ENCODE results near the gene TLE6.
A peak's percentile ranks its signal among the peaks of the same experiment; 100 is the strongest.
"Not testable (repeated sequence)": the region's sequence is repeated elsewhere in the genome, so short reads cannot be mapped to it uniquely, and the experiment has no call there.

TLE6 gene

DNA sequence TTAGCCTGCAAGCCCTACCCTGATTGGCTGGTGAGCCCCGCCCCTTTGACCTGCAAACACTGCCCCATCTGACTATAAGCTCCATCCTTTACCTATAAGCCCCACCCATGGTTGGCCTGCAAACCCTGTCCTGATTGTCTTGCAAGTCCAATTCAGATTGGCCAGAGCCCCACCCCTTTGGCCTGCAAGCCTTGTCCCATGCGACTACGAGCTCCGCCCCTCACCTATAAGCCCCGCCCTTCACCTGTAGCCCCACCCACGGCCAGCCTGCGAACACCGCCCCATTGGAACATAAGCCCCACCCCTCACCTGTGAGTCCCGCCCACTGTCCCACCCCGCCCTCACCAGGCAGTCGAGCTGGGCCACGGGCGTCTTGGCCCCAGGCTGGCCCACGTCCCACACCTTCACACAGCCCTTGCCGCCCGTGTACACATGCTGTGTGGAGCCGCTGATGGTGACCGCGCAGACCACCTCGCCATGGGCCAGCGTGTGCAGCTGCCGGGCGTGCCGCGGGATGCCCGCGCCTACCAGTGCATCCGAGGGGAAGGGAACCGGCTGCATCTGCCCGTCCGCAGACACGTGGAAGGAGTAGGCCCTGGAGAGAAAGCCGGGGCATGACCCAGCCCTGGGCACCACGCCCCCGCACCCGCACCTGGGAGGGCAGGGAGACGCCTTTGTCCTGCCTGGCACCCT lies 28.9 kb downstream of the TLE6 start:
- no peak for TF ChIP-seq CTCF (IDR thresholded peaks at IDR 0.05; ENCODE audit: low read depth, low read length)
- no peak for DNase-seq (ENCODE audit: low read depth in 2 of 2)
- no peak overlapping the region for H3K4me3 ChIP-seq (replicated peaks in 1 of 2; ENCODE audit: low read depth in 2 of 2, low read length in 2 of 2)

DNA sequence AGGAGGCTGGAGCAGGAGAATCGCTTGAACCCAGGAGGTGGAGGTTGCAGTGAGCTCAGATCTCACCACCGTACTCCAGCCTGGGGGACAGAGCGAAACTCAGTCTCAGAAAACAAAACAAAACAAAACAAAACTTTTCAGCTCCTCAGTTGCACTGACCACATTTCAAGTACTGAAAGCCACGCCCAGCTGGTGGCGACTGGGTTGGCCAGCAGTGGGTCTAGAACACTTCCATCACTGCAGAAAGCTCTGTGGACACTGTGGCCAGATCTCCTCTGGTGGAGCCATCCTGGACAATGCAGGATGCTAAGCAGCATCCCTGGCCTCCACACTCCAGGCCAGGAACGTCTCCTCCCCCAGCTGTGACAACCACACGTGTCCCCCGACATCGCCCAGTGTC lies 30.6 kb downstream of the TLE6 start:
- DNase-seq (ENCODE audit: low read depth in 2 of 2) = no peak
- no peak for TF ChIP-seq CTCF (IDR thresholded peaks at IDR 0.05; ENCODE audit: low read depth, low read length)

GRCh38 chr19:3008994-3009393 lies 31.6 kb downstream of the TLE6 start:
- TF ChIP-seq CTCF (IDR thresholded peaks at IDR 0.05; ENCODE audit: low read depth, low read length) = no peak

More for the DNA sequence above, 30.6 kb downstream of the TLE6 start:
- H3K4me3 ChIP-seq (replicated peaks in 1 of 2; ENCODE audit: low read depth in 2 of 2, low read length in 2 of 2) = no peak overlapping the region

GRCh38 chr19:3010871-3011270 lies 33.5 kb downstream of the TLE6 start:
- no peak for TF ChIP-seq CTCF (IDR thresholded peaks at IDR 0.05; ENCODE audit: low read depth, low read length)
- DNase-seq (ENCODE audit: low read depth in 2 of 2) = no peak
- no peak overlapping the region for H3K4me3 ChIP-seq (replicated peaks in 1 of 2; ENCODE audit: low read depth in 2 of 2, low read length in 2 of 2)

More at GRCh38 chr19:3008994-3009393, 31.6 kb downstream of the TLE6 start:
- DNase-seq (ENCODE audit: low read depth in 2 of 2) = no peak
- no peak overlapping the region for H3K4me3 ChIP-seq (replicated peaks in 1 of 2; ENCODE audit: low read depth in 2 of 2, low read length in 2 of 2)

DNA sequence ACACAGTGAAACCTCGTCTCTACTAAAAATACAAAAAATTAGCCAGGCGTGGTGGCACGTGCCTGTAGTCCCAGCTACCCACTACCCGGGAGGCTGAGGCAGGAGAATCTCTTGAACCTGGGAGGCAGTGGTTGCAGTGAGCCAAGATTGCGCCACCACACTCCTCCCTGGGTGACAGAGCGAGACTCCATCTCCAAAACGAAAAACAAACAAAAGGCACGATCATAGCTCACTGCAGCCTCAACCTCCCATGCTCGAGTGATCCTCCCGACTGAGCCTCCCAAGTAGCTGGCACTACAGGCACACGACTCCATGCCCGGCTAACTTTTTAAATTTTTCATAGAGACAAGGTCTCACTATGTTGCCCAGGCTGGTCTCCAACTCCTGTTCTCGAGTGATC lies 34.7 kb downstream of the TLE6 start:
- not testable (repeated sequence) for DNase-seq (ENCODE audit: low read depth in 2 of 2); H3K4me3 ChIP-seq (replicated peaks in 1 of 2; ENCODE audit: low read depth in 2 of 2, low read length in 2 of 2)

DNA sequence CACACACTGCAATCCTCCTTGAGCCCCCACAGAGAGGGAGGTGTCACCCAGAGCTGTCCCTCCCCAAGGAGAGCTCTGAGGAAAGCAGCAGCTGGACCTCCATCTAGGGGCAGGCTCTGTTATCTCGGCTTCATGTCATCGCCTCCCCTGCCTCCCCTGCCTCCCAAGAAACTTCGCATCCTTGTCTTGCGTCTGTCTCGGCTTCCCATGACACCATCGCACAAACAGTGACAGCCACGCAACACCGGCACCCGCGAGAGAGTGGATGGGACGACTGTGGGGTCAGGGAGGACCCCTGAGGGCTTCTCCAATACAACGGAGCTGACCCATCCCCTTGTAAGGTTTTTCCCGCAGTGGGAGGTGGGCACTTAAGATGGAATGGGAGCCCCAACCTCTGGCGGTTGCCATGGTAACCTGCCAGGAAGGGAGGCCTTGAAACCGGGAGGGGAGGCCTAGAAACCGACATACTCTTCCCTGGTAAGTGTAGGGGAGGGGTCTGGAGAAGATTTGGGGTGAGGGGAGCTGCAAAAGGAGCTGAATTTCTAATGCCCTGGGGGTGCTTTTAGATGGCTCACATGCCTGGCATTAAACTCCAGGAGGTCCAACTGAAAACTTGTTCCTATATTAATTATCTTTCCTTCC lies 35.4 kb downstream of the TLE6 start:
- TF ChIP-seq CTCF (IDR thresholded peaks at IDR 0.05; ENCODE audit: low read depth, low read length) = no peak
- DNase-seq (ENCODE audit: low read depth in 2 of 2) = peak in 1 of 2 donors; percentile 18
- no peak overlapping the region for H3K4me3 ChIP-seq (replicated peaks in 1 of 2; ENCODE audit: low read depth in 2 of 2, low read length in 2 of 2)

GRCh38 chr19:3013263-3013725 lies 35.9 kb downstream of the TLE6 start:
- no peak for TF ChIP-seq CTCF (IDR thresholded peaks at IDR 0.05; ENCODE audit: low read depth, low read length)
- H3K4me3 ChIP-seq (replicated peaks in 1 of 2; ENCODE audit: low read depth in 2 of 2, low read length in 2 of 2) = no peak overlapping the region
- no peak for DNase-seq (ENCODE audit: low read depth in 2 of 2)

Measured in cardiac fibroblast (primary cell).